ENCODE measurements around the gene AJUBA.
A peak's percentile ranks its signal among the peaks of the same experiment; 100 is the strongest.
"Not testable (repeated sequence)": the region's sequence is repeated elsewhere in the genome, so short reads cannot be mapped to it uniquely, and the experiment has no call there.

The AJUBA gene

DNA sequence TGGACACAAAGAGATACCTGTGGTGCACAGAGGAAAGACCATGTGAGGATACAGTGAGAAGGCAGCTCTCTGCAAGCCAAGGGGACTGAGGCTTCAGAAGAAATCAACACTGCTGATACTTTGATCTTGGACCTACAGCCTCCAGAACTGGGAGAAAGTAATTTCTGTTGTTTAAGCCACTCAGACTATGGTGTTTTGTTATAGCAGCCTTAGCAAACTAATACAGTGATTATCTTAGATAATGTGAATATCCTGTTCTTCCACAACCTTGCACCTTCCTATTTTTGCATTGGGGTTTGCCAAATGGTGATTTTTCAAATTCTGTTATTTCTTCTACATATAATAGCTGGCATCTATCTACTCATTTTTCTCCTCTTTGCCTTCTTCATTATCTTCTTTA, 35.8 kb upstream of the AJUBA start:
- no peaks in the 10 kb centered on the region for H3K9me3 ChIP-seq (ENCODE audit: control insufficient read depth, low read length)
- H3K27me3 ChIP-seq (replicated peaks; ENCODE audit: control insufficient read depth, insufficient read depth, low read length): no peaks in the 10 kb centered on the region
- H3K4me3 ChIP-seq (ENCODE audit: low read length): no peak overlapping the region
- H3K9ac ChIP-seq (ENCODE audit: low read length): no peak overlapping the region
- DNase-seq (ENCODE audit: low read depth): no peak
- no peaks in the 10 kb centered on the region for H3K36me3 ChIP-seq (ENCODE audit: control insufficient read depth, insufficient read depth, low read length, severe bottlenecking)
- no peaks in the 10 kb centered on the region for H3K4me1 ChIP-seq (ENCODE audit: control insufficient read depth, insufficient read depth, low read length)

DNA sequence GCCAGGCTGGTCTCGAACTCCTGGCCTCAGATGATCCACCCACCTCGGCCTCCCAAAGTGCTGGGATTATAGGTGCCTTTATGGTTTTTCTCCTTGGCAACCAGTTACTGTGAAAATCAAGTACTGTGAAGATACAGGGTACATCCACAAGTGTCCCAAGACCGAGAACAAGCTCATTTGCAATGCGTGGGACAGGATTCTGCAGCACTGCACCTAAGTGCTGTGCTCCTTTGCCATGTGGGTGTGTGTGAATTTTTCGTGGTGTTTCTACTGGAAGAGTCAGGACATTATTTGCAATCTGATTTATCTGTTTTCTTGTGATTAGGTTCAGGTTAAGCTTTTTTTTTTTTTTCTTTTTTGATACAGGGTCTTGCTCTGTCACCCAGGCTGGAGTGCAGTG, 34.7 kb upstream of the AJUBA start:
- H3K9me3 ChIP-seq (ENCODE audit: control insufficient read depth, low read length): no peaks in the 10 kb centered on the region
- H3K4me1 ChIP-seq (ENCODE audit: control insufficient read depth, insufficient read depth, low read length): no peaks in the 10 kb centered on the region
- no peak for DNase-seq (ENCODE audit: low read depth)
- H3K36me3 ChIP-seq (ENCODE audit: control insufficient read depth, insufficient read depth, low read length, severe bottlenecking): no peaks in the 10 kb centered on the region
- no peak overlapping the region for H3K9ac ChIP-seq (ENCODE audit: low read length)
- H3K27me3 ChIP-seq (replicated peaks; ENCODE audit: control insufficient read depth, insufficient read depth, low read length): no peaks in the 10 kb centered on the region
- no peak overlapping the region for H3K4me3 ChIP-seq (ENCODE audit: low read length)

DNA sequence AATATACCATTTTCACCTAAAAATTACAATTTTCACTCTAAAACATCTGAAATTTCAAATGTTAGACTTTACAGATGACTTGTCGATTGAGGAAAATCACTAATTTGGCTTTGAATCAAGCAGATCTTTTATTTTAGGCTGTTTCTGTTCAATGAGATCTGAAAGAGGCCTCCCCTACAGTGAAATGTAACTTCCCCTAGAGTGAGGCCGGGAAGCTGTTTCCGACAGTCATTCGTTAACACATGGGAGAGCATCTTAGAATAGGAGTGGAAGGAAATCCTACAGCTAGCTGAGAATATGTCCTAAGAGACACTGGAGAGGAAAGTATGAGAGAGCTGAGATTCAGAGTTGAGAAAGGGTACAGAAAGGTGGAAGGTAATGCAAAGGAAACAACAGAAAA, 33.3 kb upstream of the AJUBA start:
- Histone ChIP-seq H3K36me3 (ENCODE audit: control insufficient read depth, insufficient read depth, low read length, severe bottlenecking) (no peaks in the 10 kb centered on the region), H3K4me1 (ENCODE audit: control insufficient read depth, insufficient read depth, low read length) (no peaks in the 10 kb centered on the region), H3K4me3 (ENCODE audit: low read length) (no peak overlapping the region), H3K9ac (ENCODE audit: low read length) (no peak overlapping the region), H3K27me3 (replicated peaks; ENCODE audit: control insufficient read depth, insufficient read depth, low read length) (no peaks in the 10 kb centered on the region), H3K9me3 (ENCODE audit: control insufficient read depth, low read length) (no peaks in the 10 kb centered on the region)
- no peak for DNase-seq (ENCODE audit: low read depth)

DNA sequence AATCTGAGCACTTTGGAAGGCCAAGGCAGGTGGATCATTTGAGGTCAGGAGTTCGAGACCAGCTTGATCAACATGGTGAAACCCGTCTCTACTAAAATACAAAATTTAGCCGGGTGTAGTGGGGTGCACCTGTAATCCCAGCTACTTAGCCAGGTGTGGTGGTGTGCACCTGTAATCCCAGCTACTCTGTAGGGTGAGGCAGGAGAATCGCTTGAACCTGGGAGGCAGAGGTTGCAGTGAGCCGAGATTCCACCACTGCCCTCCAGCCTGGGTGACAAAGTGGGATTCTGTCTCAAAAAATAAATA, 31.4 kb upstream of the AJUBA start:
- not testable (repeated sequence) for H3K9ac ChIP-seq (ENCODE audit: low read length); H3K9me3 ChIP-seq (ENCODE audit: control insufficient read depth, low read length); H3K27me3 ChIP-seq (replicated peaks; ENCODE audit: control insufficient read depth, insufficient read depth, low read length); H3K4me3 ChIP-seq (ENCODE audit: low read length); H3K36me3 ChIP-seq (ENCODE audit: control insufficient read depth, insufficient read depth, low read length, severe bottlenecking); DNase-seq (ENCODE audit: low read depth)
- peaks cover 11% of the 10 kb centered on the region for H3K4me1 ChIP-seq (ENCODE audit: control insufficient read depth, insufficient read depth, low read length)

DNA sequence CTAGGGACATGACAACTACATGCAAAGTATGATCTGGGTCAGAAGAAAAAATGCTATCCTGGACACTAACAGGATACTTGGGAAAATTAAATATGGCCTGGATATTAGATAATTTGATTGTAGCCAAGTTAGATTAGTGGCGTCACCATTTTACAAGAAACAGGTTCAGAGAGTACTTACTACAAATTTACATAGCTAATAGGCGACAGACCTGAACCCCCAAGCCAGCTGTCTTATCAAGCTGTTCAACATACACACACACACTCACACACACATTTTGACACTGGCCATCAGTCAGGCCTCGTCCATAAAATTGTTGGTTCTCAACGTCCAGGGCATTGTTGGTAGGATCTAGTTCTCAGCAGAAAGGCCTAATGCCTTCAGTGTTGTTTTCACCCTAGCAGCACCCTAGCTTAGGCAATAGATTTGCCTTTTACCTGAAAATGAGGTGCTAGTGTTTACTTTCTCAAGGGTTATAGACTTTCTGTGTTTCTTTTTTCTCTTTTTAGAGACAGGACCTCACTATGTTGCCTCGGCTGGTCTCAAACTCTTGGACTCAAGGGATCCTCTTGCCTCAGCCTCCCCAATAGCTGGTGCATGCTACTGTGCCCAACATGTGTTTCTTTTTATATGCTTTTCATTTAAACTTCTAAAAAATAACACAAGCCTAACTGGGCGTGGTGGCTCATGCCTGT, 30.9 kb upstream of the AJUBA start:
- Histone ChIP-seq H3K4me1 (ENCODE audit: control insufficient read depth, insufficient read depth, low read length) (peaks cover 11% of the 10 kb centered on the region), H3K9ac (ENCODE audit: low read length) (no peak overlapping the region), H3K4me3 (ENCODE audit: low read length) (no peak overlapping the region), H3K27me3 (replicated peaks; ENCODE audit: control insufficient read depth, insufficient read depth, low read length) (no peaks in the 10 kb centered on the region), H3K9me3 (ENCODE audit: control insufficient read depth, low read length) (no peaks in the 10 kb centered on the region), H3K36me3 (ENCODE audit: control insufficient read depth, insufficient read depth, low read length, severe bottlenecking) (no peaks in the 10 kb centered on the region)
- DNase-seq (ENCODE audit: low read depth): no peak

DNA sequence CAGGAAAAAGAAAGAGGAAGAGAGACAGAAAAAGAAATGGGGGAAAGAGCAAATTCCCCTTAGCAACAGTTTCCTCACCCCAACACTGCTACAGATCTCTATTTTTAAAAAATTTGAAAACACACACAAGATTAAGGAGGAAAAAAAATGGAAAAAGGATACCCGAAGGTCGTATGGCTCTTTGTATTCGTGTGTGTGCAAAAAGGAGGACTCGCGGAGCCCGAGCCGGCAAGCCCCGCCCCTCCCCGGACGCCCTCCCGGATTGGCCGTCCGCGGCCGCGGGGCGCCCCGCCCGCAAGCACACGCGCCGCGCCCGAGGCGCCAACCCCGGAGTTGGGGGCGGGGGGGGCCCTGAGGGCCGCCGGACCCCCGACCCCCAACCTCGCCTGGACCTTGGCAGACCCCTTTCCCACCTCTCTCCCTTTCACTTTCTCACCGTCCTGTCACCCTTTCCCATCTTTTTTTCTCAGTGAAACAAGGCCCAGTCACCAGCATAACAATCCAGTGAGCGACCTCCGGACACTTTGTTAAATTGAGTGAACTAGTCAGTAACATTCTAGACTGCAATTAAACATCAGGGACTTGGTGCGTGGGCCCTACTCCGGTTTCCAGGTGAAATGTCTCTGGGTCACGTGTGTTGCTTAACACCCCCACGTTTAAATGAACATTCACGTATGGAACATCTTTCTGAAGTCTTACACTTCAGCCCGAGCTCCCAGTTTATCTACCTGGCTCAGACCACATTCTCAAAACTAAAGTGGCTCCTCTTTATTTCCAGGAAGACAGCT, 27.8 kb upstream of the AJUBA start, which contains the start of gene C14orf93:
C14orf93 (minus strand) TSS at position 205 of the 788 bp plus-strand sequence. CDS start 11,120 bp downstream, outside the sequence.
- Histone ChIP-seq H3K4me3 (ENCODE audit: low read length) (peak within 1 kb of the TSS; percentile 84), H3K9me3 (ENCODE audit: control insufficient read depth, low read length) (no peaks in the 10 kb centered on the region), H3K36me3 (ENCODE audit: control insufficient read depth, insufficient read depth, low read length, severe bottlenecking) (no peaks in the 10 kb centered on the region), H3K9ac (ENCODE audit: low read length) (peak within 1 kb of the TSS; percentile 84), H3K27me3 (replicated peaks; ENCODE audit: control insufficient read depth, insufficient read depth, low read length) (no peaks in the 10 kb centered on the region), H3K4me1 (ENCODE audit: control insufficient read depth, insufficient read depth, low read length) (peaks cover 20% of the 10 kb centered on the region)
- DNase-seq (ENCODE audit: low read depth): peak; percentile 87

DNA sequence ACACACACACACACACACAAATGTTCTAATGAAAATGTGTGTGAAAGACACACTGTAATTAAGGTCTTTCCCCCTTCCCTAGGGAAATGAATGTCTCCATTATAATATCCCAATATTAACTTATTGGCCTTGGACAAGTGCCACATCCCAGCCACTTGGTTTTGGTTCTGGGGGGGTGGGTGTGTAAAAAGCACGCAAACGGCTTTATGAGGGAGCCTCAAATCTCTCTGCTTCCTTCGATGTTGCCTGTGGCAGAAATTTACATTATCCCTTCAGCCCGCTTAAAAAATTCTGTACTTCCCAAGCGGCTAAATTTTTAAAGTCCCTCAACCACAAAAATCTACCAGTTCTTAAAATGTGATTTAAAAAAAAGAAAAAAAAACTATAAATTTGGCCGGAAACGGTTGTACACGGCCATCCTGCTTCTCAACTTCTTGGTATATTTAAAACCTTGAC, 27.2 kb upstream of the AJUBA start:
- peak overlapping the region; percentile 84 for H3K4me3 ChIP-seq (ENCODE audit: low read length)
- no peak for DNase-seq (ENCODE audit: low read depth)
- H3K9ac ChIP-seq (ENCODE audit: low read length): peak overlapping the region; percentile 84
- H3K9me3 ChIP-seq (ENCODE audit: control insufficient read depth, low read length): no peaks in the 10 kb centered on the region
- H3K36me3 ChIP-seq (ENCODE audit: control insufficient read depth, insufficient read depth, low read length, severe bottlenecking): no peaks in the 10 kb centered on the region
- peaks cover 20% of the 10 kb centered on the region for H3K4me1 ChIP-seq (ENCODE audit: control insufficient read depth, insufficient read depth, low read length)
- H3K27me3 ChIP-seq (replicated peaks; ENCODE audit: control insufficient read depth, insufficient read depth, low read length): no peaks in the 10 kb centered on the region

DNA sequence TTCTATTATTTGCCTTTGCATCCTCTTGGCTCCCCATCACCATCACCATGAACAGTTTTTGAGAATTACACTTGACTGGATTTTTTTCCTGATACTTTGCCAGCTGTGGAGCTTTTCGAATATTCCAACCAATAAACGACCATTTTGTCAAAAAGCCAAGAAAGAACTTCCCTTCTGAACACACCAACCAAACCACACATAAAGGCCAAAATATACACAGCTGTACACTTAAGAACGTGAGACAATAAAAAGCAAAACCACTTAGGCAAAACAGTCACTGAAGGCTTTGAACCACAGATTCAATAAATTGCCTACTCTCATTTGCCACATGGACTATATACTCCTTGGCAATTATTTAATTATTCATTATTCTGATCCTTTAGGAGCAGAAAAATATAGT, 26.5 kb upstream of the AJUBA start:
- no peaks in the 10 kb centered on the region for H3K27me3 ChIP-seq (replicated peaks; ENCODE audit: control insufficient read depth, insufficient read depth, low read length)
- H3K9ac ChIP-seq (ENCODE audit: low read length): no peak overlapping the region
- H3K4me1 ChIP-seq (ENCODE audit: control insufficient read depth, insufficient read depth, low read length): peaks cover 20% of the 10 kb centered on the region
- DNase-seq (ENCODE audit: low read depth): no peak
- H3K36me3 ChIP-seq (ENCODE audit: control insufficient read depth, insufficient read depth, low read length, severe bottlenecking): no peaks in the 10 kb centered on the region
- H3K4me3 ChIP-seq (ENCODE audit: low read length): no peak overlapping the region
- H3K9me3 ChIP-seq (ENCODE audit: control insufficient read depth, low read length): no peaks in the 10 kb centered on the region

DNA sequence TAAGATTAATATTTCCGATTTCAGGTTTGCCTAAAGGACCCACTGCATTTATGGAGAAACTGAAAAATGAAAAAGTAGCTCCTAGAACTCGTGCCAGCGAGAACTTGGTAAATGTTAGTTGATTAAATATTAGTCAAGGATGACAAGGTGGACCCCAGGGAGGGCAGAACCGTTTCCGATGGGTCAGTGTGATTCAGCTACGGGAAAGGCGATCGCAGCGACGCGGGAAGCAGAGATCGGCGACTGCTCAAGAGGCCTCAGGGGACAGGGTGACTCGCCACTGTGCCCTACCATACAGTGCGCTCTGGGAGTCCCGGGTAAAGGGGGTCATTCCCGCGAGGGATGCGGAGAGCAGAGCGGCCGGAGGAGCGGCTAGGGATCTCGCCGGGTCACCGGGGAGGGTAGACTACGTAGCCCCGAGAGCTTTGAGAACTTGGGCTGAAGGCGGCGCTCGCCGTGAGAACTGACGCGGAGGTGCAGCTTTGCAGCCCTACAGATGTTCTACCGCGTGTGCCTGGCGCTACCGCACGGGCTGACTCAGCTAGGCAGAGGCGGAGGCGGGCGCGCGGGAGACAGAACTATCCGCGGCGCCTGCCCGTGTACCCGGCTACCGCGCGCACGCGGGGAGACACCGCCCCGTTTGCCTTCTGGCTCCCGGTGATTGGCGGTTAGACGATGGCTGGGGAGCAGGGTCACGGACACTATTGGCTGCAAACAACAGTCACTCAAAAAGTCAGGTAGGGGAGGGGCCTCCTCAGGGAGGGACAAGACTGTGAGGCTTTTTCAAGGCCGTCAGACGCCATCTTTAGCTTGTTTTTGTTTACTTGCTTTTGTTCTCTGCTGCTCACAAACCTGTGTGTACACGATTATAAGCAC, 24.4 kb upstream of the AJUBA start:
- DNase-seq (ENCODE audit: low read depth): peak; percentile 99
- Histone ChIP-seq H3K4me1 (ENCODE audit: control insufficient read depth, insufficient read depth, low read length) (peaks cover 20% of the 10 kb centered on the region), H3K4me3 (ENCODE audit: low read length) (peak overlapping the region; percentile 93), H3K27me3 (replicated peaks; ENCODE audit: control insufficient read depth, insufficient read depth, low read length) (no peaks in the 10 kb centered on the region), H3K9ac (ENCODE audit: low read length) (peak overlapping the region; percentile 90), H3K36me3 (ENCODE audit: control insufficient read depth, insufficient read depth, low read length, severe bottlenecking) (no peaks in the 10 kb centered on the region), H3K9me3 (ENCODE audit: control insufficient read depth, low read length) (no peaks in the 10 kb centered on the region)

DNA sequence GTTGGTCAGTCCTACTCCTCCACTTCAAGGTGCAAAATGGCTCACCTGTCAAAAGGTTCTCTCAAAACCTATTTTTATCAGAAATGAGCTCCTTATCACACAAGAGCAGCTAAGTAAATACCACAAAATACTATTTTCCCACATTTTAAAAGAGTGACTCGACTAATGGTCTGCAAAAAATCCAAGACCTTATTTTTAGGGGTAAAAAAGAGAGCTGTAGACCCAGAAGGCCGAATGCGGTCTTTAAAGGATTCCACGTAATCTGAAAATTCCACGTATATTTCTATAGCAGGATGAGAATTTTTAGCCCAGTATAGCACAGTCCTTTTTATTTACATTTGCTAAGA, 23.8 kb upstream of the AJUBA start:
- Histone ChIP-seq H3K9me3 (ENCODE audit: control insufficient read depth, low read length) (no peaks in the 10 kb centered on the region), H3K36me3 (ENCODE audit: control insufficient read depth, insufficient read depth, low read length, severe bottlenecking) (no peaks in the 10 kb centered on the region), H3K4me3 (ENCODE audit: low read length) (peak overlapping the region; percentile 93), H3K9ac (ENCODE audit: low read length) (peak overlapping the region; percentile 90), H3K4me1 (ENCODE audit: control insufficient read depth, insufficient read depth, low read length) (peaks cover 20% of the 10 kb centered on the region), H3K27me3 (replicated peaks; ENCODE audit: control insufficient read depth, insufficient read depth, low read length) (no peaks in the 10 kb centered on the region)
- no peak for DNase-seq (ENCODE audit: low read depth)
